ENCODE measurements around the gene SIGLECL1. TPM values are rescaled to one million over a fixed set of nuclear protein-coding genes. Genes with fewer than 3 reads are reported as not detected.

Gene SIGLECL1
- polyA plus RNA-seq, 4 donors = not detected

GRCh38 chr19:51252306-51253079 is 1.6 kb downstream of the SIGLECL1 start:
- no peak for DNase-seq (ENCODE audit: low read depth in 4 of 4, low spot score in 2 of 4)

DNA sequence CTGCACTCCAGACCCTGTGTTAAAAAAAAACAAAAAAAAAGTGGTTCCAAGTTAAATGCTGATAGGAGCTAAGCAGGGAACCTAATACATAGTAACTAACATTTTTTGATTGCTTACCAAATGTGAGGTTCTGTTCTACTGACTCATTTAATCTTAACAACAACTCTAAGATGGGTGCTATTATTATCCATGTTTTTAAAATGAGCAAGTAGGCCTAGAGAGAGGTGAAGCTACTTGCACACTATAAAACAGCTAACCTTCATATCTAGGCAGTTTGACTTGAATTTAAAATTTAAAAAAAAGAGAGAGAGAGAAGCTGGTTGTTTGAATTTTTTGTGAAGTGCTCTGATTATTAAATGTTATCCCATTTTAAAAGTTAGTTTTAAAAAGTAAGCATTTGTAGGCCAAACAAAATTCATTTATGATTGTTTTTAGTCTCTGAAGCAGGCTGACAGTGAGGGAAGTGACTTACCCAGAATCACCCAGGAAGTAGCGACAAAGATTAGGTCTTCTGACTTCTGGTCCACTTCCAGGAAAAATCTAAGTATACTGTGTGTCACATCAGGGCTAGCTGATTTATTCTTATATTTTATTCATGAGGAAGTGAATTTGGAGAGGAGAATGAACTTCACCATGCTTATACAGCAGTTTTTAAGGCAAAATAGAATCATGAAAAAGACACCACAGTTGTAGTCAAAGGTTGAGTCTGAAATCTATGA is 2.4 kb downstream of the SIGLECL1 start:
- DNase-seq (ENCODE audit: low read depth in 4 of 4, low spot score in 2 of 4) = no peak

DNA sequence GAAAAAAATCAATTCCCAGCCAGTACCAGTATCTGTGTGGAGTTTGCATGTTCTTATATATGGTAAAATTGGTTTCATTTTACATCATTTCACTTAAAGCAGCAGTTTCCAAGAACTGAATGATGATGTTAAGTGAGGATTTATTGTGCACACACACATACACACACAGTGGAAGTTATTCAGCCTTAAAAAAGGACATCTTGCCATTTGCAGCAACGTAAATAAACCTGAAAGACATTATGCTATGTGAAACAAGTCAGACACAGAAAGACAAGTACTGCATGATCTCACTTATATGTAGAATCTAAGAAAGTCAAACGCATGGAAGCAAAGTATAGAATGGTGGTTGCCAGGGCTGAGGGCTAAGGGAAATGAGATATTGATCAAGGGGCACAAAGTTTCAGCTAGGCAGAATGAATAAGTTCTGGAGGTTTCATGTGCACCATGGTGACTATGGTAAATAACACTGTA is 5.3 kb downstream of the SIGLECL1 start:
- DNase-seq (ENCODE audit: low read depth in 4 of 4, low spot score in 2 of 4) = no peak

DNA sequence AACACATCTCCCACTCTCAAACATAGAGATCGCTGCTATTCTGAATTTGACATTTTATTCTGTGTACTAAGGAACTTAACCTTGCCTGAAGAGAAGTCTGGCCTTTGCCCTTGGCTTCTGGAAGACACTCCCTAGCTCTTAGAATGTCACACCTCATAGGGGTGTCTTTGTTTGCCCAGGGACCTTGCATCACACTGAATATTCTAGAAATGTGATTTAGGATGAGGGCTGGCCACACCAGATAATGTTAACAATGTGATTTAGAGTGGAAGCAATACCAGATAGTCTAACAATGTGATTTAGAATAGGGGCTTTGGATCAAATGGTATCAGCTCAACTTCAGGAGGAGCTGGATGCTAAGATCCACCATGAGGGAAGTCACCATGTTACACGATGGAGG is 6.6 kb downstream of the SIGLECL1 start:
- no peak for DNase-seq (ENCODE audit: low read depth in 4 of 4, low spot score in 2 of 4)

DNA sequence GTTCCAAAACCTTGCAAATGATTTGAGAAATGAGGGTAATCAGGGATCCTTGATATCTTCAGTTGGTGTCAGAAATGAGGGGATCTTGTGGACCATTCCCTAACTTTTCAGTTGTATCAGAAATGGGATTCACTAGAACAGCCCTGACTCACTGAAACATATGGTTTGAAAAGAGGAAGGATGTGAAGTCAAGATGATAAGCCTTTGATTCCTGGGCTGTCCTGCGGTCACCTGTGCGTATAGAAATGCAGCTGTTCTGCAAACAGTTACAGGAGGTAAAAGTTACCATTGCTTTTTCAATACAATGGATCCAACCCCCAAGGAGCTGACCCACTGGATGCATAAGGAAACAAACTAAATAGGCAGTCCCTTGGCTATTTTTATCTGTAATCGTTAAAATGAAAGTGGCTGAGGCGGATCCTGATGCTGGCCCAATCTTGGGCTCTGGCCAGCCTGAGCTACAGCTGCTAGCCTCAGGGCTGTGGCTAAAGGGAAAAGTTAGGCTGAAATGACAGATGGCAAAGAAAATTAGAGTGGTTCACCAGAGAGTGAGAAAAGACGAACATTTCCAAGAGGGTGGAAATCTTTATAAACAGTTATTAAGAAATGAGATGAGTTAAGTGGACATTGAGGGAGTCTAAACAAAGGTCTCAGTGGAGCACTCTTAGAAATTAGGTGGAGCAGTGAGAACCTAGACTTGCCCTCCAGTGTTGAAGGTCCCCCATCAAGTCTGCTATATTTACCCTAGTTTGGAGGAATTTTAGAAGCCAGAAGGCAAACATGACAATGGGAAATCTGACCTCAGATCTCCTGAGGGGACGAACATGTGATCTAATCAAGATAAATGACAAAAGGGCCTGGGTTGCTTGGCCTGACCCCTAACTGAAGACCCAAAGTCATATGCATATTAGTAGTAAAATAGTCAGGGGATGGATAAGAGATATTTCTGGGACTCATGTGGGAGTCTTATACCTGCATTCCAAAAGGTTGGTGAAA is 7.6 kb downstream of the SIGLECL1 start:
- DNase-seq (ENCODE audit: low read depth in 4 of 4, low spot score in 2 of 4) = no peak

GRCh38 chr19:51259348-51260245 is 8.7 kb downstream of the SIGLECL1 start:
- peak in 2 of 4 donors; percentile 9 to 28 for DNase-seq (ENCODE audit: low read depth in 4 of 4, low spot score in 2 of 4)

DNA sequence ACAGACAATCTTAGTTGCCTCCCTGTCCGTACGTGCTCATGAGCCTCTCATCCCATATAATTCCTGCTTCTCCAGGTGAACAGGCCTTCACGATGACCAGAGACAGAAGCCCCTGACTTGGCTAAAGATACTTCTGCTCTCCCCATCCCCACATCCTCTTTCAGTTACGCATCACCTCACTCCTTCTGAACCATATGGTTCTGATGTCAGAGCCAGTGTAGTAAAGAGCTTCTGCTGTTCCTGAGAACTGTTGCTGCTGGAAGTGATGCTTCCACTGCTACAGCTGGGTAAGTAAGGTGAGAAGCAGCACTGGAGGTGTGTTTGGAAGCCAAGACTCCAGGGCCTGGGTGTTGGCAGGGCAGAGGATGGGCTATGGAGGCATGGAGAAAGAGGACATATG is 12.9 kb downstream of the SIGLECL1 start:
- no peak for DNase-seq (ENCODE audit: low read depth in 4 of 4, low spot score in 2 of 4)

DNA sequence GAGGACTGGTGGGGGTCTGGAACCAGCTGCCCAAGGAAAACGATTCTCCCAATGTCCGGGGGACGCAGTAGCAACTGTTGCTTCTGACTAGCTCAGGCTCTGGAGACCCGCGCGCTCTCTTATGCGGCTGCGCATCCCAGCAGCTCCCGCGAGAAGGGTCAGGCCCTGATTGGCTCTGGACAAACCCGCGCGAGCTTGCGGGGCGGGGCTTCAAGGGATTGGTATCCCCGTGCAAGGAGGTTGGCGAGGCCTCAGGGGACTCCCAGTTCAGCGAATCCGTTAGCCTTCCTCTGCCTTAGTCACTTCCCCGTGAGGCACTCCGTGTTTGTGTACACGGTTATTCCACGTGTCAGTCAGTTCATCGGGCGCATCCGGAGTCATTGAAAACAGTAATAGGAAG is 20.2 kb downstream of the SIGLECL1 start:
- DNase-seq (ENCODE audit: low read depth in 4 of 4, low spot score in 2 of 4) = no peak

DNA sequence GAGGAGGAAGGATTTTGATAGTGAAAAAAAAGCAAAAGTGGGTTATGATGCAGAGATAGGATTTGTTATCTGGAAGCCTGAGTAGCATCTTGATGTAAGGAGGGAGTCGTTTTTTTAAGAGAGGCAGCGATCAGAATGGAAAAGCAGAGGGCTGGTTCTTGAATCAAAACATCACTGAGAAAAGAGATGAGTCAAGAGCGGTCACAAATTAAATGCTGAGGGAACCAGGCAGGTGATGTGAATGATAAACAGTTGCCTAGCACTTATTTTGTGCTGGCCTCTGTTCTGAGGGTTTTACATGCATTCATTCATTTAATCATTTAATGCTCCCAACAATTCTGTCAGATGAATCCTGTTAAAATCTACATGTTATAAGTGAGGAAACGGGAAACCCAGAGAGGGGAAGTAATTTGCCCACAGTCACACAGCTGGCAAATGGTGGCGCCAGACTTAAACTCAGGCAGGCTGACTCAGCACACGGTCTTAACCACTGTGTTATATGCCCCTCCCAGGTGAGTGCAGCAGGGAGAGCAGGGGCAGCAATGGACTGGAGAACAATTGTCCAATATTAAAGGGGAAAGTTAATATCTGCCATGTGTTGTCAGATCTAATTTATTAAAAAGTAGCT is 21.4 kb downstream of the SIGLECL1 start:
- DNase-seq (ENCODE audit: low read depth in 4 of 4, low spot score in 2 of 4) = no peak

GRCh38 chr19:51274049-51274770 is 23.3 kb downstream of the SIGLECL1 start:
- no peak for DNase-seq (ENCODE audit: low read depth in 4 of 4, low spot score in 2 of 4)

DNA sequence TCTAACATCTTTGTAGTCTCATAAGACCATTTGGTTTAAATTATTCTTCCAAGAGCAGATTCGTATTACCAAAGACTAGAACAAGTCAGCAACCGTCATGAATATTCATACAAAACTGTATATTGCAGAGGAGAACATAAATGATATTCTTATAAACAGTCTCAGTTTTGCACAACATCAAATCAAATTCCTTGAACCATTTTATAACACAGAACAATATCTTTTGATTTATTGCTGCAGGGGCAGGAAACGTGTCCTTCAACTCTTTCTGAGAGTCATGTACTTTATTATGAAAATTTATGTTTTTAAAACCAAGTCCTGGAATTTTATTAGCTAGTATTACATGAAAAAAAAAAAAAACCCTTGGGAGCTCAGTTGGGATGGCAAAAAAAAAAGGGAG is 26.2 kb downstream of the SIGLECL1 start:
- DNase-seq (ENCODE audit: low read depth in 4 of 4, low spot score in 2 of 4) = no peak

- DNase-seq (ENCODE audit: low read depth in 4 of 4, low spot score in 2 of 4) = no peak
Measured at GRCh38 chr19:51282335-51282734, 31.5 kb downstream of the SIGLECL1 start.

DNA sequence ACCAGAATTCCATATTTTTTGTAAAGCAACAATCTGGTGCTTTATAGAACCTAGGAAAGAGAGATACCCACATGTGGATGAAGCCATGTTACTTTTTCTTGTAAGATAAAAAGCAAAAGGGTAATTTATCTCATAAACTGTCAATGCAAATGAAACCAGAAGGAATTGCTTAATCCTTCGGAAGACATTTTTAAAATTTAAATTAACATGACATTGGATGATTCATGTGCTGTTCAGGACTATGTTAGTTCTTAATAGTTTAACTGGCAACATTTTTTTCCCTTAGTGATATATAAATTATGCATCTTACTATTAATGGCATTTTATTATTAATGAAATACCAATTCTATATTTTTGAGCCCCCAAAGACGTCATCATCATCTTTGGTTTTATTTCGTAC is 34.8 kb downstream of the SIGLECL1 start:
- DNase-seq (ENCODE audit: low read depth in 4 of 4, low spot score in 2 of 4) = no peak

DNA sequence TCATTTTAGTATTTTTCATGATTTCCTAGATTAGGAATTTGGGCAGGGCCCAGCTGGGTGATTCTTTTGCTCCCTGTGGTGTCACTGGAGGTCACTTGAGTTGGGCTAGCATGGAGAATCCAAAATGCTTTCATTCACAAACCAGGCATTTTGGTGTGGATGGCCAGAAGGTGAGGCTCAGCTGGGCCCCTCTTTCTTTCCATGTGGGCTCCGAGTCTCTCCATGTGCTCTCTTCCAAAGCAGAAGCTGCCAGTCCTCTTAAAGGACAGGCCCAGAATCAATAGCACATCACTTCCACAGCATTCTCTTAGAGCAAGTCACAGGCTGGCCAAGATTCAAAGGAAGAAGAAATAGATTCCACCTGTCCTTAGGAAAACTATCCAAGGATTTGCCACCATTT is 38.8 kb downstream of the SIGLECL1 start:
- no peak for DNase-seq (ENCODE audit: low read depth in 4 of 4, low spot score in 2 of 4)

- DNase-seq (ENCODE audit: low read depth in 4 of 4, low spot score in 2 of 4) = no peak
Measured at GRCh38 chr19:51292971-51293370, 42.1 kb downstream of the SIGLECL1 start.

GRCh38 chr19:51293571-51294210 is 42.8 kb downstream of the SIGLECL1 start:
- DNase-seq (ENCODE audit: low read depth in 4 of 4, low spot score in 2 of 4) = no peak

DNA sequence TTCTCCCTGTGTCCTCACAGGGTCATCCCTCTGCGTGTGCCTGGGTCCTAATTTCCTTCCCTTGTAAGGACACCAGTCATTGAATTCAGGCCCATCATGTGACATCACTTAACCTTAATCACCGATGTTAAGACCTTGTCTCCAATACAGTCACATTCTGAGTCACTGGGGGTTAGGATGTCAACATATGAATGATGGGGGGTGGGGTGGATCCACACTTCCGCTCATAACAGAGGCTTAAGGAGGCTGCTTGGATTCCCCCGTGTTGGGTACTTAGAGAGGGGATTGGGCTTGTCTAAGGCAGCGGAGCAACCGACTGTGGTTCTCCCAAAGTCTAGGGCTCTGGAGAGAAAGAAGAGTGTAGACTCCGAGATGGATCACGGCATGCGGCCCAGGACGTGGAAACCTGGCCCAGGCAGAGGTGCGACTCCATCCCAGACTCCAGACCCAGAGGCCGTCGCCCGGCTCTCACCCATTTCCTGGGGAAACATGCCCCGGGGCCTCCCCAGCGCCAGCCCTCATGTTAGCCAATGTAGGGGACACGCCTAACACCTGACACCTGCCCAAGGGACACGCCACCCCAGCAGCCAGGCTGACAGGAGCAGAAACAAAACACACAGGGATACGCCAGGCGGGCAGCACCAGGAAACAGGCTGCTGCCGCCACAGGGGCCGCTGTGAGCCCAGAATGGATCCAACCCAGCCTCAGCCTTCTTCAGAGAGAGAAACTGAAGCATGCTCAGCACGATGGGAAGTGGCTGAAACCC is 43.5 kb downstream of the SIGLECL1 start:
- DNase-seq (ENCODE audit: low read depth in 4 of 4, low spot score in 2 of 4) = no peak
